Measurements from ENCODE around the gene CHTF8. TPM values are rescaled to one million over a fixed set of nuclear protein-coding genes. Genes with fewer than 3 reads are reported as not detected.

Gene CHTF8
- total RNA-seq, 1 experiment from 2014 or later = 119 TPM

GRCh38 chr16:69111876-69112230 lies 20.5 kb downstream of the CHTF8 start:
- CTCF ChIA-PET = interaction anchor here (0.9 to 1.0 kb wide), 2 partner anchors 17 to 213 kb away, joined by 3 to 4 read pairs; no protein-coding TSS in a partner anchor

GRCh38 chr16:69111216-69111875 lies 21.0 kb downstream of the CHTF8 start:
- peaks cover 9% of the 10 kb centered on the region for H3K4me1 ChIP-seq
- no TSS peak for BruUV-seq (replicated peaks)
- peaks cover 13% of the 10 kb centered on the region for H3K36me3 Mint-ChIP-seq (ENCODE audit: insufficient read depth, unreplicated experiment)
- DNase-seq = no peak
- no peaks in the 10 kb centered on the region for H3K27me3 Mint-ChIP-seq (ENCODE audit: insufficient read depth, unreplicated experiment)
- no peak overlapping the region for H3K4me3 Mint-ChIP-seq (ENCODE audit: unreplicated experiment)
- no peaks in the 10 kb centered on the region for H3K4me1 Mint-ChIP-seq (ENCODE audit: low read depth, unreplicated experiment)
- no peak overlapping the region for H3K27ac Mint-ChIP-seq (ENCODE audit: unreplicated experiment)
- TF ChIP-seq CTCF (IDR thresholded peaks at IDR 0.05; ENCODE audit: insufficient read depth in 1 of 2, low read depth in 1 of 2, low read length in 1 of 2, severe bottlenecking in 1 of 2, unreplicated experiment in 1 of 2) = no peak
- H3K9me3 ChIP-seq = no peaks in the 10 kb centered on the region
- no peaks in the 10 kb centered on the region for H3K36me3 ChIP-seq (ENCODE audit: control insufficient read depth, insufficient read depth, low read length)
- POLR2A ChIA-PET = interaction anchor here (0.6 kb wide), 1 partner anchor 1450 kb away, joined by 4 read pairs; the partner anchor contains the start of gene PARD6A
- no peaks in the 10 kb centered on the region for H3K27me3 ChIP-seq (replicated peaks; ENCODE audit: control insufficient read depth, insufficient read depth, low read length)
- intact Hi-C loops (cut with micrococcal nuclease; ENCODE audit: unreplicated experiment) = no loop called here
- H3K4me3 ChIP-seq (ENCODE audit: low read depth, low read length) = no peak overlapping the region
- CTCF ChIA-PET = interaction anchor here (0.6 kb wide), 1 partner anchor 291 kb away, joined by 3 read pairs; no protein-coding TSS in a partner anchor
- no peaks in the 10 kb centered on the region for H3K9me3 Mint-ChIP-seq (ENCODE audit: unreplicated experiment)

More at GRCh38 chr16:69111876-69112230, 20.5 kb downstream of the CHTF8 start:
- no peak overlapping the region for H3K27ac Mint-ChIP-seq (ENCODE audit: unreplicated experiment)
- TF ChIP-seq CTCF (IDR thresholded peaks at IDR 0.05; ENCODE audit: insufficient read depth in 1 of 2, low read depth in 1 of 2, low read length in 1 of 2, severe bottlenecking in 1 of 2, unreplicated experiment in 1 of 2) = no peak
- Histone ChIP-seq H3K27me3 (replicated peaks; ENCODE audit: control insufficient read depth, insufficient read depth, low read length) (no peaks in the 10 kb centered on the region), H3K9me3 (no peaks in the 10 kb centered on the region), H3K4me1 (peaks cover 5% of the 10 kb centered on the region), H3K36me3 (ENCODE audit: control insufficient read depth, insufficient read depth, low read length) (no peaks in the 10 kb centered on the region), H3K4me3 (ENCODE audit: low read depth, low read length) (no peak overlapping the region)
- no peaks in the 10 kb centered on the region for H3K4me1 Mint-ChIP-seq (ENCODE audit: low read depth, unreplicated experiment)
- POLR2A ChIA-PET = no interaction called here
- H3K36me3 Mint-ChIP-seq (ENCODE audit: insufficient read depth, unreplicated experiment) = peaks cover 13% of the 10 kb centered on the region
- H3K4me3 Mint-ChIP-seq (ENCODE audit: unreplicated experiment) = no peak overlapping the region
- H3K27me3 Mint-ChIP-seq (ENCODE audit: insufficient read depth, unreplicated experiment) = no peaks in the 10 kb centered on the region
- intact Hi-C loops (cut with micrococcal nuclease; ENCODE audit: unreplicated experiment) = no loop called here
- DNase-seq = no peak
- H3K9me3 Mint-ChIP-seq (ENCODE audit: unreplicated experiment) = no peaks in the 10 kb centered on the region
- no TSS peak for BruUV-seq (replicated peaks)

GRCh38 chr16:69110406-69110805 lies 22.0 kb downstream of the CHTF8 start:
- peaks cover 20% of the 10 kb centered on the region for H3K36me3 Mint-ChIP-seq (ENCODE audit: insufficient read depth, unreplicated experiment)
- no TSS peak for BruUV-seq (replicated peaks)
- POLR2A ChIA-PET = no interaction called here
- H3K27me3 Mint-ChIP-seq (ENCODE audit: insufficient read depth, unreplicated experiment) = no peaks in the 10 kb centered on the region
- TF ChIP-seq CTCF (IDR thresholded peaks at IDR 0.05; ENCODE audit: insufficient read depth in 1 of 2, low read depth in 1 of 2, low read length in 1 of 2, severe bottlenecking in 1 of 2, unreplicated experiment in 1 of 2) = no peak
- H3K4me1 ChIP-seq = peaks cover 9% of the 10 kb centered on the region
- DNase-seq = no peak
- no peak overlapping the region for H3K4me3 Mint-ChIP-seq (ENCODE audit: unreplicated experiment)
- H3K9me3 ChIP-seq = no peaks in the 10 kb centered on the region
- H3K36me3 ChIP-seq (ENCODE audit: control insufficient read depth, insufficient read depth, low read length) = no peaks in the 10 kb centered on the region
- no peak overlapping the region for H3K27ac Mint-ChIP-seq (ENCODE audit: unreplicated experiment)
- intact Hi-C loops (cut with micrococcal nuclease; ENCODE audit: unreplicated experiment) = no loop called here
- no peaks in the 10 kb centered on the region for H3K27me3 ChIP-seq (replicated peaks; ENCODE audit: control insufficient read depth, insufficient read depth, low read length)
- H3K9me3 Mint-ChIP-seq (ENCODE audit: unreplicated experiment) = no peaks in the 10 kb centered on the region
- H3K4me3 ChIP-seq (ENCODE audit: low read depth, low read length) = no peak overlapping the region
- peaks cover 1% of the 10 kb centered on the region for H3K4me1 Mint-ChIP-seq (ENCODE audit: low read depth, unreplicated experiment)
- CTCF ChIA-PET = no interaction called here

Measured in Caco-2 (cell line).